Fibroblast of lung (primary cell): ENCODE results near the gene ERGIC1.

Experiments
- CTCF ChIP-seq, 2 donors: IDR thresholded peaks in 1 of 2; conservative IDR thresholded peaks in 1 of 2; 1 replicate in 1 of 2; 2 replicates in 1 of 2; pipeline ENCODE4 v1.5.1; 2011 to 2012; ENCODE audit warnings: low read length in 2 of 2, control low read depth in 1 of 2, inconsistent platforms in 1 of 2, low read depth in 1 of 2, mild to moderate bottlenecking in 1 of 2
- EZH2 ChIP-seq: IDR thresholded peaks from 2 replicates; pipeline ENCODE4 v1.5.1; 2012; ENCODE audit warnings: low read length, control low read depth, mild to moderate bottlenecking; ENCODE audit errors: missing control alignments

GRCh38 chr5:172896465-172896864, 62.4 kb downstream of the ERGIC1 start:
- no peak for TF ChIP-seq CTCF (conservative IDR thresholded peaks at IDR 0.05 in 1 of 2, IDR thresholded peaks at IDR 0.05 in 1 of 2; ENCODE audit: low read depth in 1 of 2, low read length in 2 of 2)
- TF ChIP-seq EZH2, result no peak
